ENCODE data around the gene ZNF581.

DNA sequence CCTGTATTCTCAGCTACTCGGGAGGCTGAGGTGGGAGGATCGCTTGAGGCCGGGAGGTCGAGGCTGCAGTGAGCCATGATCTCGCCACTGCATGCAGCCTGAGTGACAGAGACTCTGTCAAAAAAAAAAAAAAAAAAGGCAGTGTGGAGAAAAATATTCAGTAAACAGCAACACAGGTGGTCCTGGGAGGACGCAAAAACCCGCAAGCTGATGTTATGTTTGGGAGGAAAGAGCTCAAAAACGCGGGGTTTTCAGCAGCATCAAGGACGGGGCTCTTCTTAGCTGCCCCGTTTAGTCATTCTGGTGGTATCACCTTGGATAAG, 18.5 kb upstream of the ZNF581 start:
- TF ChIP-seq, protein P1, sequence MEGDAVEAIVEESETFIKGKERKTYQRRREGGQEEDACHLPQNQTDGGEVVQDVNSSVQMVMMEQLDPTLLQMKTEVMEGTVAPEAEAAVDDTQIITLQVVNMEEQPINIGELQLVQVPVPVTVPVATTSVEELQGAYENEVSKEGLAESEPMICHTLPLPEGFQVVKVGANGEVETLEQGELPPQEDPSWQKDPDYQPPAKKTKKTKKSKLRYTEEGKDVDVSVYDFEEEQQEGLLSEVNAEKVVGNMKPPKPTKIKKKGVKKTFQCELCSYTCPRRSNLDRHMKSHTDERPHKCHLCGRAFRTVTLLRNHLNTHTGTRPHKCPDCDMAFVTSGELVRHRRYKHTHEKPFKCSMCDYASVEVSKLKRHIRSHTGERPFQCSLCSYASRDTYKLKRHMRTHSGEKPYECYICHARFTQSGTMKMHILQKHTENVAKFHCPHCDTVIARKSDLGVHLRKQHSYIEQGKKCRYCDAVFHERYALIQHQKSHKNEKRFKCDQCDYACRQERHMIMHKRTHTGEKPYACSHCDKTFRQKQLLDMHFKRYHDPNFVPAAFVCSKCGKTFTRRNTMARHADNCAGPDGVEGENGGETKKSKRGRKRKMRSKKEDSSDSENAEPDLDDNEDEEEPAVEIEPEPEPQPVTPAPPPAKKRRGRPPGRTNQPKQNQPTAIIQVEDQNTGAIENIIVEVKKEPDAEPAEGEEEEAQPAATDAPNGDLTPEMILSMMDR (IDR thresholded peaks at IDR 0.05; ENCODE audit: insufficient read depth, low read length), result no peak
- TF ChIP-seq POLR2AphosphoS5 (IDR thresholded peaks at IDR 0.05; ENCODE audit: low read depth) (no peak), REST (IDR thresholded peaks at IDR 0.05; ENCODE audit: insufficient replicate concordance, low read depth) (no peak), GABPA (IDR thresholded peaks at IDR 0.05; ENCODE audit: low read depth) (no peak), SPI1 (IDR thresholded peaks at IDR 0.05; ENCODE audit: borderline replicate concordance, low read depth) (no peak)
